Liver (tissue), 9 donors: ENCODE results near the gene LSG1. TPM values are rescaled to one million over a fixed set of nuclear protein-coding genes. Genes with fewer than 3 reads are reported as not detected.

Experiments used
- DNase-seq: peaks from one replicate; pipeline ENCODE4 v3.0.0-alpha.2; 2017; ENCODE audit warnings: low spot score
- H3K27ac ChIP-seq, 2 donors: one replicate each; pipeline ENCODE4 v1.7.0; 2013; ENCODE audit warnings: inconsistent platforms in 2 of 2, low read length in 2 of 2, control low read depth in 1 of 2, low read depth in 1 of 2, mild to moderate bottlenecking in 1 of 2
- H3K27me3 ChIP-seq, 4 donors: one replicate each; pipeline versions ENCODE4 v1.6.1 to v1.7.0; 2013; ENCODE audit warnings: low read length in 3 of 4, inconsistent platforms in 1 of 4, mild to moderate bottlenecking in 1 of 4, moderate library complexity in 1 of 4; ENCODE audit not compliant: control insufficient read depth in 4 of 4, insufficient read depth in 4 of 4
- H3K36me3 ChIP-seq, 4 donors: one replicate each; pipeline versions ENCODE4 v1.6.1 to v1.7.0; 2013; ENCODE audit warnings: low read length in 3 of 4, mild to moderate bottlenecking in 3 of 4, low read depth in 1 of 4, moderate library complexity in 1 of 4; ENCODE audit not compliant: control insufficient read depth in 4 of 4, insufficient read depth in 3 of 4
- H3K4me1 ChIP-seq, 4 donors: one replicate each; pipeline versions ENCODE4 v1.6.1 to v1.7.0; 2013; ENCODE audit warnings: low read length in 3 of 4, mild to moderate bottlenecking in 3 of 4, moderate library complexity in 1 of 4; ENCODE audit not compliant: control insufficient read depth in 4 of 4, insufficient read depth in 4 of 4
- H3K4me3 ChIP-seq, 3 donors: one replicate each; pipeline versions ENCODE4 v1.6.1 to v1.7.0; 2013; ENCODE audit warnings: low read length in 3 of 3, control low read depth in 1 of 3, low read depth in 1 of 3, mild to moderate bottlenecking in 1 of 3
- H3K9ac ChIP-seq, 2 donors: one replicate each; pipeline ENCODE4 v1.7.0; 2013; ENCODE audit warnings: low read length in 2 of 2, mild to moderate bottlenecking in 2 of 2, moderate library complexity in 2 of 2, control low read depth in 1 of 2, low read depth in 1 of 2
- H3K9me3 ChIP-seq, 4 donors: one replicate each; pipeline versions ENCODE4 v1.6.1 to v1.7.0; 2013; ENCODE audit warnings: low read length in 3 of 4; ENCODE audit not compliant: control insufficient read depth in 4 of 4
- EGR1 ChIP-seq, 2 donors: IDR thresholded peaks; 2 replicates each; pipeline ENCODE4 v1.6.1; 2016 to 2018; ENCODE audit warnings: antibody characterized with exemption in 2 of 2, low read depth in 2 of 2
- FOXA1 ChIP-seq: IDR thresholded peaks from 2 replicates; pipeline ENCODE4 v1.6.1; 2016; ENCODE audit warnings: antibody characterized with exemption
- FOXA2 ChIP-seq: IDR thresholded peaks from 2 replicates; pipeline ENCODE4 v1.6.1; 2016; ENCODE audit warnings: antibody characterized with exemption
- HNF4A ChIP-seq, 2 donors: conservative IDR thresholded peaks; 2 replicates each; pipeline ENCODE4 v1.6.1; 2016; ENCODE audit warnings: antibody characterized with exemption in 2 of 2, mild to moderate bottlenecking in 2 of 2
- HNF4G ChIP-seq: IDR thresholded peaks from 2 replicates; pipeline ENCODE4 v1.6.1; 2016; ENCODE audit warnings: antibody characterized with exemption
- JUND ChIP-seq, 2 donors: IDR thresholded peaks; 2 replicates each; pipeline ENCODE4 v1.6.1; 2016; ENCODE audit warnings: antibody characterized with exemption in 2 of 2
- RAD21 ChIP-seq, 2 donors: IDR thresholded peaks; 2 replicates each; pipeline ENCODE4 v1.6.1; 2016; ENCODE audit warnings: antibody characterized with exemption in 2 of 2, mild to moderate bottlenecking in 2 of 2
- RXRA ChIP-seq, 2 donors: IDR thresholded peaks; 2 replicates each; pipeline ENCODE4 v1.6.1; 2017 to 2018; ENCODE audit warnings: antibody characterized with exemption in 2 of 2, mild to moderate bottlenecking in 1 of 2
- SP1 ChIP-seq: IDR thresholded peaks from 2 replicates; pipeline ENCODE4 v1.6.1; 2018; ENCODE audit warnings: antibody characterized with exemption, mild to moderate bottlenecking
- TAF1 ChIP-seq: conservative IDR thresholded peaks from 2 replicates; pipeline ENCODE4 v1.6.1; 2016; ENCODE audit warnings: antibody characterized with exemption, mild to moderate bottlenecking
- YY1 ChIP-seq: IDR thresholded peaks from 2 replicates; pipeline ENCODE4 v1.6.1; 2016; ENCODE audit warnings: antibody characterized with exemption, mild to moderate bottlenecking
- WGBS: extraction: QIAGEN DNeasy Blood & Tissue Kit; methylation state at CpG from one replicate; pipeline ENCODE4 v1.1.7; 2013; 5-methylcytosine and 5-hydroxymethylcytosine counted together
- polyA plus RNA-seq, 2 donors: library from polyadenylated mRNA; stranded (reverse) in 1 of 2; unstranded in 1 of 2; fragments of 200-250 nt in 1 of 2; fragments of >200 nt in 1 of 2; fragmentation: Nextera tagmentation in 1 of 2; extraction: Ambion mirVana in 1 of 2; gene quantifications; one replicate each; pipeline versions ENCODE4 v1.2.1 to v1.2.3, GENCODE V29; 2013 to 2015
- total RNA-seq, 2 donors: library from RNA; depleted of rRNA; stranded (reverse); fragments of >200 nt; gene quantifications; one replicate each; pipeline ENCODE4 v1.2.3, GENCODE V29; 2014
- TF ChIP-seq, protein P1 (sequence below): fragments of 150-350 bp; IDR thresholded peaks from 2 replicates; pipeline ENCODE4 v1.5.1; 2017; ENCODE audit warnings: improper control_type of control experiment, low read depth, low read length; ENCODE audit not compliant: missing input control
- TF ChIP-seq, protein P2 (sequence below): IDR thresholded peaks from 2 replicates; pipeline ENCODE4 v1.6.1; 2016; ENCODE audit warnings: antibody characterized with exemption
- donor health status: healthy.
- donor health status: healthy.
- donor health status: healthy.
- donor health status: healthy.
- donor health status: healthy.

The LSG1 gene
- total and polyA plus RNA-seq, 4 donors: 13.6 to 38.5 (median 22.1) TPM

DNA sequence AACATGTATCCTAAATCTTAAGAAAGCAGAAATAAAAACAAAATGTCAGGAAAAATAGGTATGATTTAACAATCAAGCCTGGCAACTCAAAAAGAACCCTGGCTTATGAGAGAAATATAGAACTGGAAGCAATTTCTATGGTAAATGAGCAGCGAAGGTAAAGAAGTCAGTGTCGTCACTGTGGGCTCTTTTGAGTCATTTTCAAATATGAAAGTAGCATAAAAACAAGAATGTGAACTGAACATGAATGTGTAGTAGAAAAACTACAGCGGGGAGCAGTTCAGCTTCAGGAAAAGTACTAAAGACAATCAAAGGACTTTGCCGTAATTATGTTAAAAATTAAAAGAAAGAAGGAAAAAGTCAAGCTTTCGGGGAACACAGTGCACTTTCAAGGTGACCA is 17.5 kb downstream of the LSG1 start:
- Histone ChIP-seq H3K27ac (no peak overlapping the region), H3K9ac (no peak overlapping the region), H3K9me3 (no peaks in the 10 kb centered on the region), H3K36me3 (peaks cover 3 to 65% (median 54%) of the 10 kb centered on the region in 4 donors), H3K4me3 (no peak overlapping the region), H3K27me3 (no peaks in the 10 kb centered on the region), H3K4me1 (no peaks in the 10 kb centered on the region)
- no peak for DNase-seq
- TF ChIP-seq, protein P1, sequence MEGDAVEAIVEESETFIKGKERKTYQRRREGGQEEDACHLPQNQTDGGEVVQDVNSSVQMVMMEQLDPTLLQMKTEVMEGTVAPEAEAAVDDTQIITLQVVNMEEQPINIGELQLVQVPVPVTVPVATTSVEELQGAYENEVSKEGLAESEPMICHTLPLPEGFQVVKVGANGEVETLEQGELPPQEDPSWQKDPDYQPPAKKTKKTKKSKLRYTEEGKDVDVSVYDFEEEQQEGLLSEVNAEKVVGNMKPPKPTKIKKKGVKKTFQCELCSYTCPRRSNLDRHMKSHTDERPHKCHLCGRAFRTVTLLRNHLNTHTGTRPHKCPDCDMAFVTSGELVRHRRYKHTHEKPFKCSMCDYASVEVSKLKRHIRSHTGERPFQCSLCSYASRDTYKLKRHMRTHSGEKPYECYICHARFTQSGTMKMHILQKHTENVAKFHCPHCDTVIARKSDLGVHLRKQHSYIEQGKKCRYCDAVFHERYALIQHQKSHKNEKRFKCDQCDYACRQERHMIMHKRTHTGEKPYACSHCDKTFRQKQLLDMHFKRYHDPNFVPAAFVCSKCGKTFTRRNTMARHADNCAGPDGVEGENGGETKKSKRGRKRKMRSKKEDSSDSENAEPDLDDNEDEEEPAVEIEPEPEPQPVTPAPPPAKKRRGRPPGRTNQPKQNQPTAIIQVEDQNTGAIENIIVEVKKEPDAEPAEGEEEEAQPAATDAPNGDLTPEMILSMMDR: no peak
- TF ChIP-seq RAD21 (IDR thresholded peaks at IDR 0.05) (no peak), TAF1 (no peak), FOXA2 (no peak), HNF4G (no peak)
- 96% methylated on average over 5 of the region's 5 CpGs for WGBS

DNA sequence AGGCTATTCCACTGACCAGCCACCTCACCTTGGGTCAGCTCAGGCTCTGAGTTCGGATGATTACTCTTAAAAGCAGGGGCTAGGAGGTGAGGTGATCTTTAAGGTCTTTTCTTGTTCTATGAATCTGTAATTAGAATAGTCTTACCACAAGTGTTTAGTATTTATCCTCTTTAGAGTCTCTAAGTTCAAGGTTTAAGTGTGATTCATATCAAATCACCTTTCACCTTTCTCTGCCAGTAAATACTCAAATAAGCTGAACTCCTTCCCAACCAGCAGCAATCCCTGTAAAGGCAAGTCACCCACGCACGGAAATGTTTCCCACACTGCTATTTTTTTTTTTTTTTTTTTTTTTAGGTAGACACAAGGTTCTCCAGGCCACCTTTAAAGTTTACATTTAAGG is 24.2 kb downstream of the LSG1 start:
- Histone ChIP-seq H3K9me3 (no peaks in the 10 kb centered on the region), H3K27ac (no peak overlapping the region), H3K4me1 (no peaks in the 10 kb centered on the region), H3K36me3 (peaks cover 7 to 77% (median 61%) of the 10 kb centered on the region in 4 donors), H3K4me3 (no peak overlapping the region), H3K27me3 (no peaks in the 10 kb centered on the region), H3K9ac (no peak overlapping the region)
- no peak for TF ChIP-seq FOXA2
- DNase-seq: no peak
- 86% methylated on average over 3 of the region's 3 CpGs for WGBS

DNA sequence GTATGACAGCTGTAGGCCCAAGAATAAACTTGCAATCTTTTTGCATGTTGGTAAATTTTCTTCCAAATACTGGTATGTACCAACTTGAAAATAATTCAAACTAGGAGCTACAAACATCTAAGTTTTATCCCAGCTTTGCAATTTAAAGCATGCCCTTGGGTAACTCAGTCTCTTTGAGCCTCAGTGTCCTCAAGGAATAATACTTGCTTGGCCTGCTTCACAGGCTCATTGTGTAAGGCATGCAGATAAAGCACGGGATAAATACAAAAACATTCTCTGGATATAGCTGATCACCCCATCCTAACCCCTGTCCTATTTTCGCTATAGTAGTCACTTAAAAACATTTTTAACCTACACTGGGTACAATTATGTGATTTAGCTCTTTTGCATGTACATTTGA is 29.2 kb downstream of the LSG1 start:
- DNase-seq: no peak
- TF ChIP-seq JUND (IDR thresholded peaks at IDR 0.05) (no peak), FOXA1 (no peak), EGR1 (IDR thresholded peaks at IDR 0.05; ENCODE audit: low read depth in 2 of 2) (no peak), HNF4A (conservative IDR thresholded peaks at IDR 0.05) (no peak), RAD21 (IDR thresholded peaks at IDR 0.05) (no peak), HNF4G (no peak), TAF1 (no peak), FOXA2 (no peak), RXRA (IDR thresholded peaks at IDR 0.05) (no peak)
- Histone ChIP-seq H3K9me3 (no peaks in the 10 kb centered on the region), H3K4me3 (no peak overlapping the region), H3K27ac (no peak overlapping the region), H3K36me3 (peaks cover 9 to 59% (median 31%) of the 10 kb centered on the region in 4 donors), H3K27me3 (no peaks in the 10 kb centered on the region), H3K9ac (no peak overlapping the region), H3K4me1 (no peaks in the 10 kb centered on the region)
- WGBS: 94% methylated on average over 2 of the region's 2 CpGs

DNA sequence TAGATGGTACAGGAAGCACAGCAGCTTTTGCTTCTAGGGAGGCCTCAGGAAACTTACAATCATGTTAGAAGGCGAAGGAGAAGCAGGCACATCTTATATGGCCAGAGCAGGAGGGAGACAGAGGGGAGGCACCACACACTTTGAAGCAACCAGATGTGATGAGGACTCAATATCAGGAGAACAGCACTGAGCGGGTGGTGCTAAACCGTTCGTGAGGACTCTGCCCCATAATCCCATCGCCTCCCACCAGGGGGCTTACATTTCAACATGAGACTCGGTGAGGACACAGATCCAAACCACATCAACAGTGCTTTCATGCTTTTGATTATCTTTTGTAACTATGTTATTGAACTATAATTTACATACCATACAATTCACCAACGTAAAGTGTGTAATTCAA is 31.2 kb downstream of the LSG1 start:
- Histone ChIP-seq H3K4me1 (no peaks in the 10 kb centered on the region), H3K27me3 (no peaks in the 10 kb centered on the region), H3K36me3 (peaks cover 7 to 48% (median 24%) of the 10 kb centered on the region in 4 donors), H3K27ac (no peak overlapping the region), H3K9me3 (no peaks in the 10 kb centered on the region), H3K4me3 (no peak overlapping the region), H3K9ac (no peak overlapping the region)
- WGBS: 83% methylated on average over 7 of the region's 7 CpGs
- TF ChIP-seq EGR1 (IDR thresholded peaks at IDR 0.05; ENCODE audit: low read depth in 2 of 2): no peak
- no peak for TF ChIP-seq SP1
- no peak for TF ChIP-seq HNF4A (conservative IDR thresholded peaks at IDR 0.05)
- TF ChIP-seq, protein P2, sequence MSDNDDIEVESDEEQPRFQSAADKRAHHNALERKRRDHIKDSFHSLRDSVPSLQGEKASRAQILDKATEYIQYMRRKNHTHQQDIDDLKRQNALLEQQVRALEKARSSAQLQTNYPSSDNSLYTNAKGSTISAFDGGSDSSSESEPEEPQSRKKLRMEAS: no peak
- TF ChIP-seq, protein P1: no peak
- TF ChIP-seq JUND (IDR thresholded peaks at IDR 0.05): no peak
- TF ChIP-seq YY1: no peak
- DNase-seq: no peak
